GM18511 (cell line): Measurements from ENCODE around the gene SUFU.

ENCODE experiments used
- ATAC-seq: cut with Tn5 transposase; IDR thresholded peaks from one replicate; pipeline ENCODE4 v1.9.1; 2021; ENCODE audit warnings: mild to moderate bottlenecking, moderate library complexity; ENCODE audit not compliant: unreplicated experiment

Gene SUFU

DNA sequence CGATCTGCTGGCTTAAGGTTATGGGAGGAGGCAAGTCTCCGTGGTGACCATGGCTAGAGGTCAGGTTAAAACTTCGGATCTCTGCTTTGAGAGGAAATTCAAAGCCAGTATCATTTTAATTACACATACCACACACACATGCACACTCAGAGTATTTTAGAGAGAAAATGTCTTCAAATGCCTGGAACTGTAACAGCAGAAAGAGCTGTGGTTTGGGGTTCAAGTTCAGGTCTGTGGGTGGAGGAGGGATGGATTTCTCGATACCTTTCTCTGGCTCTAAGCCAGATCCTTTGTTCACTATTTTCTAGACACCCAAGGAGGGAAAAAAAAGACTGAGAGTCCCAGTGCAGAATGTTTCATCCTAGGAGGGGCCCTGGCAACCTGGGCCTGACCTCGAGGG is 177.9 kb downstream of the SUFU start:
- no peak for ATAC-seq

DNA sequence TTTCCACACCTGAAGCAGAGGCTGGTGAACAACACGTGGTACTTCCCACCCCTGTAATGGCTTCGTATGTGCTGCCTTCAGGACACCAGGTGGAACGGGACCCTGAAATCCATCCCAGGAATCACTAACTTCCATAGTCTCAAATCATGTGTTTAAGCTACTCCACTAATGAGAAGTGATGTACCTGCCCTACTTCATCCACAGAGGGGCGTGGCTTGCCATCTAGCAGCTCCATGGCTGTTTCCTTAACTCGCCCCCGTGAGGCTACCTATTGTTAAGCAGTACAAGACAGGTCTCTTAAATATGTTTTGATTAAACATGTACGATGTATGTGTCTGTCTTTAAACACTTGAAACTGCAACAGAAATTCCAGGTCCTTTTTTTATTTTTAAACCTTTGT is 178.6 kb downstream of the SUFU start:
- ATAC-seq, result no peak

DNA sequence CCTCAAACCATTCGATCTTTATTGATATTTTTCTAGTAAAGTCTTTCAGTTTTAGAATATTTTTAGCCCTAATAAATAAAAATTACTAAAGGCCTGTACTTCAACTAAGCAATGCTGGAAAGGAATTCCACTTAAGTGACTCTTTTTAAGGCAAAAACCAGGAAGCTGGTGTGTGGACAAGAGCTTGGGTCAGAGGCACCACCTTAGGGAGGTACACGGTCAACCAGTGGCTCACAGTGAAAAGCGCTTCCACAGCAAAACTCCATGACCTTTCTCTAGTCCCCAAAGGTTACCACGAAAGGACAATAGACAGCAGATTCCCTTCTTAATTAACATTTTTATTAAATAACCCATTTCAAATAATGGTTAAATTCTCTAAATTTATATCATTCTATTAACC is 179.2 kb downstream of the SUFU start:
- ATAC-seq, result no peak
